ENCODE data around the gene APPL1.

GRCh38 chr3:57292159-57292896, 64.8 kb downstream of the APPL1 start, which contains the start of gene ASB14:
- TF ChIP-seq ELF4 (IDR thresholded peaks at IDR 0.05) (no peak), LEF1 (IDR thresholded peaks at IDR 0.05; ENCODE audit: borderline replicate concordance) (no peak)

All from HEK293T (cell line).